ENCODE measurements around the gene SGPP1. TPM values are rescaled to one million over a fixed set of nuclear protein-coding genes. Genes with fewer than 3 reads are reported as not detected.

SGPP1 gene
- total RNA-seq, 1 experiment from 2014 or later, result 19.3 TPM

GRCh38 chr14:63710497-63710896 lies 17.4 kb downstream of the SGPP1 start:
- Histone ChIP-seq H4K20me1 (ENCODE audit: low read length) (peaks cover 8% of the 10 kb centered on the region; the same call in 1 of the 2 replicates), H3K27ac (ENCODE audit: low read length) (no peak overlapping the region), H3K9ac (ENCODE audit: low read length) (no peak overlapping the region), H3F3A (ENCODE audit: low read length, unreplicated experiment) (no peaks in the 10 kb centered on the region), H3K4me3 (ENCODE audit: low read length) (no peak overlapping the region), H3K9me2 (replicated peaks; ENCODE audit: low read length) (no peaks in the 10 kb centered on the region), H2AFZ (ENCODE audit: low read length) (no peak overlapping the region), H3K4me1 (ENCODE audit: insufficient read depth, low read length) (peaks cover 15% of the 10 kb centered on the region), H3K4me2 (ENCODE audit: low read length) (no peak overlapping the region), H3K9me3 (ENCODE audit: low read length) (no peaks in the 10 kb centered on the region), H3K79me2 (ENCODE audit: low read length) (peaks cover 11% of the 10 kb centered on the region), H3K36me3 (ENCODE audit: low read depth, low read length) (0 out of 2 replicates have a peak, but pooled peaks cover 2% of the 10 kb centered on the region), H3K27me3 (ENCODE audit: low read length) (no peaks in the 10 kb centered on the region)
- DNase-seq (no peak), ATAC-seq (no peak)
- CTCF ChIA-PET, result no interaction called here
- BruUV-seq (replicated peaks), result no TSS peak
- POLR2A ChIA-PET (ENCODE audit: unreplicated experiment), result interaction anchor here (0.7 kb wide), 1 partner anchor 17 kb away, joined by 10 read pairs; no protein-coding TSS in a partner anchor
- TF ChIP-seq EZH2phosphoT487 (IDR thresholded peaks at IDR 0.05; ENCODE audit: borderline replicate concordance, low read length), result no peak
- TF ChIP-seq, protein P1, sequence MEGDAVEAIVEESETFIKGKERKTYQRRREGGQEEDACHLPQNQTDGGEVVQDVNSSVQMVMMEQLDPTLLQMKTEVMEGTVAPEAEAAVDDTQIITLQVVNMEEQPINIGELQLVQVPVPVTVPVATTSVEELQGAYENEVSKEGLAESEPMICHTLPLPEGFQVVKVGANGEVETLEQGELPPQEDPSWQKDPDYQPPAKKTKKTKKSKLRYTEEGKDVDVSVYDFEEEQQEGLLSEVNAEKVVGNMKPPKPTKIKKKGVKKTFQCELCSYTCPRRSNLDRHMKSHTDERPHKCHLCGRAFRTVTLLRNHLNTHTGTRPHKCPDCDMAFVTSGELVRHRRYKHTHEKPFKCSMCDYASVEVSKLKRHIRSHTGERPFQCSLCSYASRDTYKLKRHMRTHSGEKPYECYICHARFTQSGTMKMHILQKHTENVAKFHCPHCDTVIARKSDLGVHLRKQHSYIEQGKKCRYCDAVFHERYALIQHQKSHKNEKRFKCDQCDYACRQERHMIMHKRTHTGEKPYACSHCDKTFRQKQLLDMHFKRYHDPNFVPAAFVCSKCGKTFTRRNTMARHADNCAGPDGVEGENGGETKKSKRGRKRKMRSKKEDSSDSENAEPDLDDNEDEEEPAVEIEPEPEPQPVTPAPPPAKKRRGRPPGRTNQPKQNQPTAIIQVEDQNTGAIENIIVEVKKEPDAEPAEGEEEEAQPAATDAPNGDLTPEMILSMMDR (conservative IDR thresholded peaks at IDR 0.05; ENCODE audit: low read depth, low read length), result no peak
- no peak for TF ChIP-seq EZH2 (IDR thresholded peaks at IDR 0.05; ENCODE audit: low read length, unreplicated experiment)
- intact Hi-C loops (cut with micrococcal nuclease), result loop anchor here (5.0 kb wide), 1 partner anchor 68 kb away; the partner anchor contains the start of gene WDR89

DNA sequence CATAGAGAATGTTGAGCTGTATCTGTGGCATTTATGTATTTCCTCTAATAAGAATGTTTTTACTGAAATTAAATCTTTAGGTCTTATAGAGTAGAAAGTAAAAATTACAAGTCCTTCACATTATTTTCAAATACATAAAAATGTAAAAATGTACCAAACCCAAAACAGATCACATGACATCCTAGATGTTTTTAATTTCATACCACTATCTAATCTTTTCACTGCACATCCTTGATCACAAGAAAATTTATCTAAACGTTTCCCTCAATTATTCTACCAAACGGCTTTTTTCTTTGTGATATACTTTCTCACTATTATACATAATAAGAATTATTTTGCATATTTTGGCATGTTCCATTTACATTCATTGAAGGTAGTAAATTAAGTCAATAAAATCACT lies 18.3 kb downstream of the SGPP1 start:
- no peak overlapping the region for H3K9ac ChIP-seq (ENCODE audit: low read length)
- ChIA-PET CTCF (interaction anchor here (0.6 kb wide), 1 partner anchor 70 kb away, joined by 5 read pairs; no protein-coding TSS in a partner anchor), POLR2A (ENCODE audit: unreplicated experiment) (no interaction called here)
- intact Hi-C loops (cut with micrococcal nuclease), result no loop called here
- H4K20me1 ChIP-seq (ENCODE audit: low read length), result peaks cover 8% of the 10 kb centered on the region; the same call in 1 of the 2 replicates
- no peak overlapping the region for H2AFZ ChIP-seq (ENCODE audit: low read length)
- DNase-seq, result no peak
- H3K79me2 ChIP-seq (ENCODE audit: low read length), result peaks cover 11% of the 10 kb centered on the region
- H3F3A ChIP-seq (ENCODE audit: low read length, unreplicated experiment), result no peaks in the 10 kb centered on the region
- no peak overlapping the region for H3K27ac ChIP-seq (ENCODE audit: low read length)
- H3K36me3 ChIP-seq (ENCODE audit: low read depth, low read length), result no peaks in the 10 kb centered on the region
- H3K4me3 ChIP-seq (ENCODE audit: low read length), result no peak overlapping the region
- no peaks in the 10 kb centered on the region for H3K9me2 ChIP-seq (replicated peaks; ENCODE audit: low read length)
- no peak for TF ChIP-seq EZH2 (IDR thresholded peaks at IDR 0.05; ENCODE audit: low read length, unreplicated experiment)
- TF ChIP-seq, protein P1 (conservative IDR thresholded peaks at IDR 0.05; ENCODE audit: low read depth, low read length), result no peak
- TF ChIP-seq EZH2phosphoT487 (IDR thresholded peaks at IDR 0.05; ENCODE audit: borderline replicate concordance, low read length), result no peak
- no peaks in the 10 kb centered on the region for H3K27me3 ChIP-seq (ENCODE audit: low read length)
- ATAC-seq, result no peak
- no peak overlapping the region for H3K4me2 ChIP-seq (ENCODE audit: low read length)
- no TSS peak for BruUV-seq (replicated peaks)
- H3K4me1 ChIP-seq (ENCODE audit: insufficient read depth, low read length), result peaks cover 15% of the 10 kb centered on the region
- no peaks in the 10 kb centered on the region for H3K9me3 ChIP-seq (ENCODE audit: low read length)

GRCh38 chr14:63707216-63707615 lies 20.6 kb downstream of the SGPP1 start:
- ChIA-PET POLR2A (ENCODE audit: unreplicated experiment) (no interaction called here), CTCF (no interaction called here)
- Histone ChIP-seq H3K79me2 (ENCODE audit: low read length) (peaks cover 9% of the 10 kb centered on the region), H2AFZ (ENCODE audit: low read length) (no peak overlapping the region), H3F3A (ENCODE audit: low read length, unreplicated experiment) (no peaks in the 10 kb centered on the region), H3K9ac (ENCODE audit: low read length) (no peak overlapping the region), H4K20me1 (ENCODE audit: low read length) (0 out of 2 replicates have a peak, but pooled peaks cover under 1% of the 10 kb centered on the region), H3K4me2 (ENCODE audit: low read length) (no peak overlapping the region), H3K27ac (ENCODE audit: low read length) (no peak overlapping the region), H3K27me3 (ENCODE audit: low read length) (no peaks in the 10 kb centered on the region), H3K9me3 (ENCODE audit: low read length) (no peaks in the 10 kb centered on the region), H3K36me3 (ENCODE audit: low read depth, low read length) (no peaks in the 10 kb centered on the region), H3K4me3 (ENCODE audit: low read length) (no peak overlapping the region), H3K4me1 (ENCODE audit: insufficient read depth, low read length) (no peaks in the 10 kb centered on the region), H3K9me2 (replicated peaks; ENCODE audit: low read length) (no peaks in the 10 kb centered on the region)
- intact Hi-C loops (cut with micrococcal nuclease), result no loop called here
- TF ChIP-seq EZH2 (IDR thresholded peaks at IDR 0.05; ENCODE audit: low read length, unreplicated experiment) (no peak), EZH2phosphoT487 (IDR thresholded peaks at IDR 0.05; ENCODE audit: borderline replicate concordance, low read length) (no peak)
- TF ChIP-seq, protein P1 (conservative IDR thresholded peaks at IDR 0.05; ENCODE audit: low read depth, low read length), result no peak
- BruUV-seq (replicated peaks), result no TSS peak
- ATAC-seq, result no peak
- no peak for DNase-seq
